HUES48 (cell line): ENCODE measurements around the gene PRDM15.

Experiments used
- H3K27ac ChIP-seq: one replicate; pipeline ENCODE4 v1.7.0; 2013; ENCODE audit warnings: low read depth, low read length, inconsistent platforms
- H3K27me3 ChIP-seq: 2 replicates; pipeline ENCODE4 v1.6.1; 2013; ENCODE audit warnings: mild to moderate bottlenecking, low read length; ENCODE audit not compliant: control insufficient read depth, insufficient read depth
- H3K36me3 ChIP-seq: 2 replicates; pipeline ENCODE4 v1.6.1; 2013; ENCODE audit warnings: low read length; ENCODE audit not compliant: control insufficient read depth, insufficient read depth
- H3K4me1 ChIP-seq: 2 replicates; pipeline ENCODE4 v1.6.1; 2013; ENCODE audit warnings: mild to moderate bottlenecking, low read length; ENCODE audit not compliant: control insufficient read depth, insufficient read depth
- H3K4me3 ChIP-seq: 2 replicates; pipeline ENCODE4 v1.5.1; 2013; ENCODE audit warnings: mild to moderate bottlenecking, low read depth, low read length
- H3K9ac ChIP-seq: 2 replicates; pipeline ENCODE4 v1.6.1; 2013; ENCODE audit warnings: mild to moderate bottlenecking, low read depth, low read length, moderate library complexity
- H3K9me3 ChIP-seq: 2 replicates; pipeline ENCODE4 v1.6.1; 2013; ENCODE audit warnings: low read length; ENCODE audit not compliant: control insufficient read depth, insufficient read depth

Gene PRDM15

DNA sequence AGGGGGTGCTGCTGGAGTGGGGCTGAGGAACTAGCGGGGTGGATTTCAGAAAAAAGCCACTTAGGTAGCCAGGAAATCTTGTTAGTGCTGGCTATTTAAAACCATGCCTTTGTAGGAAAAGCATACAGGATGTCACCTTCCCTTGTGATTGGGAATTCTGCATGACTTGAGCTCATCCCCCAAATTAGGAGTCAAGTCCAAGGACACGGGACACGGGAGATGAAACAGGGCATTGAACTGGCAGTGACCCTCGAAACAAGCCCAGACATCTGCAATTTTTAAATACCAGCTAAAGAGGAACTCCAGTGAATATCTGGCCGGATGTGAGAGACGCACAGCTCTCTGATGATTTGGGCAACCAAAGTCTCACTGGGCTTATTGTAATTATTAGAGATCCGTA, 41.9 kb upstream of the PRDM15 start:
- H3K4me1 ChIP-seq = peaks cover 7% of the 10 kb centered on the region

DNA sequence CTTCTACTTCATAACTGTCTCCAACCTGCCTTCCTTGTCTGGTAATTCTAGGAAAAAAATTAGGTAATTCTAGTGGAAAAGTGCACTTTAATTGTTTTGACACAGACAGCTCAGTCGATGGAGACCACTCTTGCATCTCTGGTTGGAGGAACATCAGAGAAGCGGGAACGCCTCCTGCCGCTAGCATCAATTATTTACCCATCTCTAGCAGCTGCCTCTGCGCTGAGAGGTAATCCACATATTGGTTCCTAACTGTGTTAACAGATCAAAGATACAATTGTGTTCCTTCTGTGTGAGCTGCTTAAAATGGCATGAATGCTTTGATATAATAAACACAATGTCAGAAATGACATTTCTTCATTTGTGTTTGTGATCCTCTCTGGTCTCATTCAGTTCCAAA, 41.3 kb upstream of the PRDM15 start:
- peaks cover 2% of the 10 kb centered on the region; the same call in 1 of the 2 replicates for H3K4me1 ChIP-seq
- H3K27ac ChIP-seq = no peak overlapping the region
- H3K27me3 ChIP-seq = no peaks in the 10 kb centered on the region
- no peak overlapping the region for H3K4me3 ChIP-seq
- no peaks in the 10 kb centered on the region for H3K9me3 ChIP-seq
- peaks cover 8% of the 10 kb centered on the region; the same call in 1 of the 2 replicates for H3K36me3 ChIP-seq
- no peak overlapping the region for H3K9ac ChIP-seq

More for the DNA sequence above, 41.9 kb upstream of the PRDM15 start:
- no peak overlapping the region for H3K27ac ChIP-seq
- no peak overlapping the region for H3K9ac ChIP-seq
- no peaks in the 10 kb centered on the region for H3K9me3 ChIP-seq
- peaks cover 4% of the 10 kb centered on the region; the same call in 1 of the 2 replicates for H3K36me3 ChIP-seq
- H3K4me3 ChIP-seq = no peak overlapping the region
- no peaks in the 10 kb centered on the region for H3K27me3 ChIP-seq

DNA sequence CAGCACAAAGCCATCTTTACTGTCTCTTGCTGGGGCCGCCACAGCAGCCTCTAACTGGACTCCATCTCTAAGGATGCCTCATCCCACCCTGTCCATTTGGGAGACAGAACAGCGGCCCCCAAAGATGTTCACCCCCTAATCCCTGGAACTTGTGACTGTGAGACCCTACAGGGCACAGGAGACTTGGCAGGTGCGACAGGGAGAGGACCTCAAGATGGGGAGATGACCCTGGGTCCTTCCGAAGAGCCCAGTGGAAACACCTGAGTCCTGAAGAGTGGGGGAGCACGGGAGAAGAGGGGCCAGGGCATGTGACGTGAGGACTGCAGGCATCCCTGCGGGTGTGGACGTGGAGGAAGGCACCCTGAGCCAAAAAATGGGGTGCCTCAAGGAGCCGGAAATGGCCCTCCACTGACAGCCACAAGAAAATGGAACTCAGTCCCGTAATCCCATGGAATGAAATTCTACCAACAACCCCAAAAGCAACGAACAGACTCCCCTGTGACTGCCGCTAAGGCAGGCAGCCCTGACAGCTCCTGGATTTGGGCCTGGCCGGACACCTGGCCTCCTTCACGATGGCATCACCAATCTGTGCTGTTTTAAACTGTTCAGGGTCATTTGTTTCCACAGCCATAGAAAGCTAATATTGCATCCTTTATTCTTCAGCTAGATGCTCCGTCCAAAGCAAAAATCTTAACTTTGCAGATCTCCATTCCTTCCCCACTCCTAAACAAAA, 40.7 kb upstream of the PRDM15 start:
- Histone ChIP-seq H3K36me3 (peaks cover 8% of the 10 kb centered on the region; the same call in 1 of the 2 replicates), H3K27me3 (no peaks in the 10 kb centered on the region), H3K4me3 (no peak overlapping the region), H3K9ac (no peak overlapping the region), H3K9me3 (no peaks in the 10 kb centered on the region), H3K4me1 (no peaks in the 10 kb centered on the region), H3K27ac (no peak overlapping the region)

DNA sequence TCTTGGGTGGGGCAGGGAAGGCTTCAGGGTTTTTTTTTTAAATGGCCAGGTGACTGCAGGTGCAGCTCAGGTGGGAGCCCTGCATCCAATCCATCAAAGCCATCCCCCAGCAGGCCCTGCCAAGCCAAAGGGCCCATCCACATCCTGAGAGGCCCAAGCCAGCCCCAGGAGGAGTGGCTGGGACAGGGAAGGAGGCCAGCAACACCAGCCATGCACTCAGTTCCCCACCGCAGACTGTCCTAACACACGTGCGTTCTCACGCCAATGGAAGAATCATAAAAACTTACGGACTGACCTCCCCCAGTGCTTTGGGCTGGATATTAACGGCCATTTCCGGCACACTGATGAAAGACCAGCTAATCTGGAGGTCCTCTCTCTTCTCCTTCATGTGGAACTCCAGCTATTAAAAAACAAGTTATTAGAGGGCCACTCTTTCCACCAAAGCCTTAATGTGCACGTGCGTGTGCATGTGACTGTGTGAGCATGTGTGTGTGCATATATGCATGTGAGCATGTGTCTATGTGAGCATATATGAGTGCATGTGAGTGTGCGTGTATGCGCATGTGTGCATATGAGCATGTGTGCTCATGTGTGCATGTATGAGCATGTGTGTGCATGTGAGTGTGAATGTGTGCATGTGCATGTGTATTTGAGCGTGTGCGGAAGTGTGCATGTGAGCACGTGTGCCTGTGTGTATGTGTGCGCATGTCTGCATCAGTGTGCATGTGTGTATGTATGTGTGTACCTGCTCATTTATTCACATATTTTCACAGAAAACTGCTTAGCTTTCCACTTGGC, 39.6 kb upstream of the PRDM15 start:
- peaks cover 8% of the 10 kb centered on the region for H3K36me3 ChIP-seq

DNA sequence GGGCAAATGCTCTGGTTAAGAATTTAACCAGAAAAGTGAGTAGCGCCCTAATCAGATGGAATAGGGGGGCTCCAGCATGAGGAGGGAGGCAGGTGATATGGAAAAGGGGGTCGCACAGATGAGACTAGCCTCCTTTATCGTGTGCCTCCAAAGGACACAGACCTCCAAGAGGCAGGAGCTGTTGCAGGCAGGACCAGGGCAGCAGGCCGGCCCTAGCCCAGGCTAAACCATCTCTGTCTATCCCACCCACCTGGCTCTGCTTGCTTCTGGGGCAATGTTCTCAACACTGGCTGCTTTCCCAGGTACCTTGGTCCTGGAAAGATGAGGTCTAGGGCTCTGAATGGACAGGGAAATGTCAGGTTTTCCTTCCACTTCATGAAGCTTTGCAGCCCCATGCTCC, 38.4 kb upstream of the PRDM15 start:
- no peaks in the 10 kb centered on the region for H3K4me1 ChIP-seq
- no peaks in the 10 kb centered on the region for H3K27me3 ChIP-seq
- H3K9ac ChIP-seq = no peak overlapping the region
- no peaks in the 10 kb centered on the region for H3K9me3 ChIP-seq
- no peak overlapping the region for H3K27ac ChIP-seq
- peaks cover 12% of the 10 kb centered on the region for H3K36me3 ChIP-seq
- H3K4me3 ChIP-seq = no peak overlapping the region

More for the DNA sequence above, 39.6 kb upstream of the PRDM15 start:
- no peaks in the 10 kb centered on the region for H3K4me1 ChIP-seq
- H3K27me3 ChIP-seq = no peaks in the 10 kb centered on the region
- no peak overlapping the region for H3K4me3 ChIP-seq
- H3K27ac ChIP-seq = no peak overlapping the region
- H3K9me3 ChIP-seq = no peaks in the 10 kb centered on the region
- H3K9ac ChIP-seq = no peak overlapping the region

DNA sequence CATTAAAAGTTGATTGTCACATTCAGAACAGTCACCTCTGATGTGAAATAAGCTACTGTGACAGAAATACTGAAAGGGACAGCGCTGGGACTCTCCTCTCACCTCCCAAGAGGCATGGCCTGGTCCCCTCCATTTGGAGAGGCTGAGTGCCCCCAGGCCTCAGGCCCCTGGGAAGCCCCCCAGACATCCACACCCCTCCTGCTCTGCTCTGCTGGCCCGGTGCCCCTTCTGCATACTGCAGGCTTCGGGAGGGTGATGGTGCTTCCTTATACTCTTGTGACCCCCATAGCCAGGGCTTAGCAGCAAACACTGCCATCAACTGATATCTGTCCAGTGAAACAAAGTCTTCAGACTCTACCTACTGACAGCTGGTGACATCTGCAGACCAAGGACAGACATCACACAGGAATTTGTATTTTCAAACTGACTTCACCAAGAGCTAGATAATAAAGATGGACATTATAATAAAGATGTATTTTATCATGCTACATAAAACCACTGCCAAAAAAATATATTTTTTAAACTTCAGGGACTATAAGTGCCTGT, 37.8 kb upstream of the PRDM15 start:
- H3K36me3 ChIP-seq = peaks cover 15% of the 10 kb centered on the region
- H3K27me3 ChIP-seq = no peaks in the 10 kb centered on the region
- H3K4me1 ChIP-seq = no peaks in the 10 kb centered on the region
- H3K27ac ChIP-seq = no peak overlapping the region
- H3K9ac ChIP-seq = no peak overlapping the region
- no peak overlapping the region for H3K4me3 ChIP-seq
- H3K9me3 ChIP-seq = no peaks in the 10 kb centered on the region

DNA sequence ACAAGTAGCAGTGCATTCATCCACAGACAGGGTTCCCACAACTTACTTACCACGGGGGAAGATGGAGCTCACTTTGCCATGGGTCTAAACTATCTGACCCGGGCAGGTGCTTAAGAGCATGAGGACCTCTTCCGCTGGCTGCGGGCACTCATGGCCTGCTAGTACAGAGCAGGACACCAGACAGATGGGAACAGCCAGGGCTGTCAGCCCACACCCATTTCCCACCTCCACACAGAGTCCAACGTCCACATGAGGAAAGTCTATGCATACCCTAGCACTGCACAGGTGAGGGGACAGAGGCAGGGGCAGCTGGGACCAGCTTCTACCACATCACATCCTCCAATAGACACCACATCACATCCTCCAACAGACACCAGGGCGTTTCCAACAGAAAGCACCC, 35.8 kb upstream of the PRDM15 start:
- no peaks in the 10 kb centered on the region for H3K9me3 ChIP-seq
- no peaks in the 10 kb centered on the region for H3K4me1 ChIP-seq
- H3K36me3 ChIP-seq = peaks cover 21% of the 10 kb centered on the region
- H3K4me3 ChIP-seq = no peak overlapping the region
- no peak overlapping the region for H3K27ac ChIP-seq
- H3K9ac ChIP-seq = no peak overlapping the region
- H3K27me3 ChIP-seq = no peaks in the 10 kb centered on the region

DNA sequence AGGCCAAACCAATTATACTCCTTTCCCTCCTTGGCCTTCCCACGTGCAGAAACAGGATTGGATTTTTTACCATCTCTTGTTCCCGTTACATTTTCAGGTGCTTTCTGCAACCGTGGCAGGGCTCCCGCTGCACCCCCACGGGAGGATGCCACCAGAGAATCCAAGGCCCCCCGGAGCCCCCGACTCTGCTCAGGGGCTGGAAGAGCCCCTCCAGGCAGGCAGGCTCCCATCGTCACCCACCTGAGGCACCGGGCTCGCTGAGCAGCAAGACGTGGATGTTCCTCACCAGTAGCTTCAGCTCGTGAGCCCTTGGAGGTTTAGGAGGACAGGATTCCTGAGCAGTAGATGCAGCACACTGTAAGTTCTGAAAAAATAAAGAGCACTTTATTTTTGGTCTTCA, 35.2 kb upstream of the PRDM15 start:
- no peak overlapping the region for H3K27ac ChIP-seq

DNA sequence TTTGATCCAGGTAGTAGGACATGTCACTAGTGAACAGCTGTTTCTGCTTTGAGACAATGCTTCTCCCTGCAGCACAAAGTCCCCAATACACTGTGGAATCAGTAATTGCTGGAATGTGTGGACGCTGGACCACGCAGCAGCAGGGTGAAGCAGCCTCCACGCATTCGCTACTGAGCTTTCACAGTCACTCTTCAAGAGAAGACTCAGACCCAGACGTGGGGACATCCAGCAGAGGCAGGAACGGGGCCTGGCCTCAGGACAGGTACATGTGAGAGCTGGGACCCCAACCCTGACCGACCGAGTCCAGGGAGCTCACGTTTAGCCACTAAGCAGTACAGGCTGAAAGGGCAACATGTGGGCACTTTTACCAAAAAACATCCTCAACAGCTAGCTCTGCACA, 34.1 kb upstream of the PRDM15 start:
- no peak overlapping the region for H3K4me3 ChIP-seq
- no peak overlapping the region for H3K27ac ChIP-seq
- no peak overlapping the region for H3K9ac ChIP-seq
- H3K4me1 ChIP-seq = no peaks in the 10 kb centered on the region
- H3K9me3 ChIP-seq = no peaks in the 10 kb centered on the region
- H3K36me3 ChIP-seq = peaks cover 21% of the 10 kb centered on the region
- no peaks in the 10 kb centered on the region for H3K27me3 ChIP-seq

More for the DNA sequence above, 35.2 kb upstream of the PRDM15 start:
- H3K36me3 ChIP-seq = peaks cover 21% of the 10 kb centered on the region
- no peaks in the 10 kb centered on the region for H3K4me1 ChIP-seq
- H3K9me3 ChIP-seq = no peaks in the 10 kb centered on the region
- no peak overlapping the region for H3K4me3 ChIP-seq
- no peak overlapping the region for H3K9ac ChIP-seq
- H3K27me3 ChIP-seq = no peaks in the 10 kb centered on the region

DNA sequence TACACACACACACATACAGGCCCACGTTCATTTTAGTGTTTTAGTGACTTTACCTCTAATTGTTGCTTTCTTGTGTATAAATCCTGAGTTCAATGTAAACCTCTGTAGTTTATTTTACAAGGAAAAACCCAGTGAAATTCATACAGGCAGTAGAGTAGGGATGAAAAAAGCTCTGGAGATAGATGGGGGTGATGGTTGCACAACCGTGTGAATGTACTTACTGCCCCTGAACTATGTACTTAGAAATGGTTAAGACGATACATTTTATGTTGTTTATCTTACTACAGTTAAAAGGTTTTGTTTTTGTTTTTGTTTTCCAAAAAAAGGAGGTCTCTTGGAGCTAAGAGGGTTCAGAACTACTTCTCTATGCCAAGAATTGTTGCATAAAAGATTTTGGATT, 29.7 kb upstream of the PRDM15 start:
- Histone ChIP-seq H3K27me3 (no peaks in the 10 kb centered on the region), H3K27ac (no peak overlapping the region)

More for the DNA sequence above, 29.7 kb upstream of the PRDM15 start:
- H3K36me3 ChIP-seq = peaks cover 15% of the 10 kb centered on the region
- no peak overlapping the region for H3K4me3 ChIP-seq
- no peaks in the 10 kb centered on the region for H3K4me1 ChIP-seq
- no peaks in the 10 kb centered on the region for H3K9me3 ChIP-seq
- no peak overlapping the region for H3K9ac ChIP-seq
